ENCODE results near the gene USP15.
"Not testable (repeated sequence)": the region's sequence is repeated elsewhere in the genome, so short reads cannot be mapped to it uniquely, and the experiment has no call there.

The USP15 gene

DNA sequence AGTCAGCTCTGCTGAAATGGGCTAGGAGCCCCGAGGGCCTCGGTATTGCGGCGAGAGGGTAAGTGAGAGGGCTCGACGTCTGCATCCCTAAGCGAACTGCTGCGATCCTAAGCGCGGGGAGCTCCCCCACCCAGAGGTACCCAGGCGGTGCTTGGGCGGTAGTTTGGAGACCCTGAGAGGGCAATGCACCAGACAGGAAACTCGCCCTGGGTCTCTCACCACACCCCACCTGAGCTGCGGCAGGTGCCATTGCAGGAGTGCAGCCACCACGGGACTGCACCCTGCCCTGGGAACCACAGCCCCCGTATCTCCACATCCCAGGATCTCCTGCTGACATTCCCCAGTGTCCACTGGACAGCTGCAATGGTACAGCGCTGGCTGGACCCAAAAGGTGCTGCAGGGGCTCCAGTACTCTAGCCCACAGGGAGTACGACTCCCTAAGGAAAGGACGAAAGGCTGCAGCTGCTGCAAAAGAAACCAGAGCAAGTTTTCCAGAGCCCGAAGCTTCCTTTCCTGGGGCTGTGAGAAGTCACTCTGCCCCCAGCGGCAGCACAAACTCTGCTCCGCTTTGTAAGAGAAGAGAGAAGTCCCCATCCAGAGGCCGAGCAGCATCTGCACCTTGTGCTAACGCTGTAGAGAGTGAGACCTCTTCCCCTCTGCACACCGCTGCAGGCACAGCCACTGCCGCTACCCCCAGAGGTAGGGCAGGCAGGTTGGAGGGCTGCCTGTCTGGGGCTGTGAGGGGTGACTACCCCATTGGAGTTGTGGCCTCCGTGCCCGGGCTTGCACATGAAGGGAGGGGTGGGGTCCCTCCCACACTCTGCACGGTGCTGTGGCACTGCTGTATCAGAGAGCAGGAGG, 175.3 kb downstream of the USP15 start:
- Histone ChIP-seq H3K4me2 (ENCODE audit: low read length) (peak overlapping the region; percentile 83), H3K36me3 (ENCODE audit: insufficient read depth, low read length) (no peaks in the 10 kb centered on the region), H3K9ac (ENCODE audit: low read depth, low read length) (no peak overlapping the region), H3K4me3 (ENCODE audit: low read length) (peak overlapping the region; percentile 65), H3K9me3 (replicated peaks; ENCODE audit: low read length) (no peaks in the 10 kb centered on the region), H3K4me1 (ENCODE audit: control insufficient read depth, insufficient read depth, low read length) (peaks cover 6% of the 10 kb centered on the region), H3K27me3 (ENCODE audit: control insufficient read depth, insufficient read depth, low read length) (peaks cover 38% of the 10 kb centered on the region)

- H3K36me3 ChIP-seq (ENCODE audit: insufficient read depth, low read length), result no peaks in the 10 kb centered on the region
- H3K4me1 ChIP-seq (ENCODE audit: control insufficient read depth, insufficient read depth, low read length), result peaks cover 6% of the 10 kb centered on the region
- H3K9ac ChIP-seq (ENCODE audit: low read depth, low read length), result no peak overlapping the region
- H3K4me2 ChIP-seq (ENCODE audit: low read length), result peak overlapping the region; percentile 83
- peak overlapping the region; percentile 65 for H3K4me3 ChIP-seq (ENCODE audit: low read length)
- peaks cover 34% of the 10 kb centered on the region for H3K27me3 ChIP-seq (ENCODE audit: control insufficient read depth, insufficient read depth, low read length)
- no peaks in the 10 kb centered on the region for H3K9me3 ChIP-seq (replicated peaks; ENCODE audit: low read length)
Observed at GRCh38 chr12:62436164-62436503, 175.9 kb downstream of the USP15 start.

GRCh38 chr12:62438098-62438692, 178.0 kb downstream of the USP15 start:
- no peak overlapping the region for H3K4me3 ChIP-seq (ENCODE audit: low read length)
- no peaks in the 10 kb centered on the region for H3K36me3 ChIP-seq (ENCODE audit: insufficient read depth, low read length)
- peaks cover 23% of the 10 kb centered on the region for H3K27me3 ChIP-seq (ENCODE audit: control insufficient read depth, insufficient read depth, low read length)
- peaks cover 6% of the 10 kb centered on the region for H3K4me1 ChIP-seq (ENCODE audit: control insufficient read depth, insufficient read depth, low read length)
- no peak overlapping the region for H3K4me2 ChIP-seq (ENCODE audit: low read length)
- no peak overlapping the region for H3K9ac ChIP-seq (ENCODE audit: low read depth, low read length)
- H3K9me3 ChIP-seq (replicated peaks; ENCODE audit: low read length), result no peaks in the 10 kb centered on the region

GRCh38 chr12:62446754-62447452, 186.7 kb downstream of the USP15 start:
- H3K9me3 ChIP-seq (replicated peaks; ENCODE audit: low read length), result no peaks in the 10 kb centered on the region
- peaks cover 8% of the 10 kb centered on the region for H3K27me3 ChIP-seq (ENCODE audit: control insufficient read depth, insufficient read depth, low read length)
- no peaks in the 10 kb centered on the region for H3K36me3 ChIP-seq (ENCODE audit: insufficient read depth, low read length)
- H3K4me3 ChIP-seq (ENCODE audit: low read length), result no peak overlapping the region
- no peak overlapping the region for H3K9ac ChIP-seq (ENCODE audit: low read depth, low read length)
- H3K4me2 ChIP-seq (ENCODE audit: low read length), result no peak overlapping the region
- H3K4me1 ChIP-seq (ENCODE audit: control insufficient read depth, insufficient read depth, low read length), result no peaks in the 10 kb centered on the region

DNA sequence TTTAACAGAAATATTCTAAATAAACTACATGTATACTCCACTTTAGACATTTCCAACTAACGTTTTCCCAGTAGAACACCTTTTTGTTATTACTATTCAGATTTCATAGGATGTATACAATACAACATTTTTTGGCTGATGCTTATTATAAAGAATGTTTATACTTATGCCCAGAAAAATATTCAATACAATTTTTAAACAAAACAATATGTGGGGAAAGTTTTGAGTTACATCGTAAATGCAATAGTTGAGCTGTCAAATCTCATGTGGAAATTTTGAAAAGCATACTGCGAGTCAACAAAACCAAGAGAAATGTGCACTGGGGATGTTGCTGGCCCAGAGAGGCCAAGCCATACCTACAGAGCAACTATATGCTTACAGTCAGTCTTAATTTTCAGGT, 188.2 kb downstream of the USP15 start:
- Histone ChIP-seq H3K9me3 (replicated peaks; ENCODE audit: low read length) (no peaks in the 10 kb centered on the region), H3K4me3 (ENCODE audit: low read length) (no peak overlapping the region), H3K9ac (ENCODE audit: low read depth, low read length) (no peak overlapping the region), H3K27me3 (ENCODE audit: control insufficient read depth, insufficient read depth, low read length) (peaks cover 20% of the 10 kb centered on the region), H3K4me2 (ENCODE audit: low read length) (no peak overlapping the region), H3K36me3 (ENCODE audit: insufficient read depth, low read length) (no peaks in the 10 kb centered on the region), H3K4me1 (ENCODE audit: control insufficient read depth, insufficient read depth, low read length) (no peaks in the 10 kb centered on the region)

DNA sequence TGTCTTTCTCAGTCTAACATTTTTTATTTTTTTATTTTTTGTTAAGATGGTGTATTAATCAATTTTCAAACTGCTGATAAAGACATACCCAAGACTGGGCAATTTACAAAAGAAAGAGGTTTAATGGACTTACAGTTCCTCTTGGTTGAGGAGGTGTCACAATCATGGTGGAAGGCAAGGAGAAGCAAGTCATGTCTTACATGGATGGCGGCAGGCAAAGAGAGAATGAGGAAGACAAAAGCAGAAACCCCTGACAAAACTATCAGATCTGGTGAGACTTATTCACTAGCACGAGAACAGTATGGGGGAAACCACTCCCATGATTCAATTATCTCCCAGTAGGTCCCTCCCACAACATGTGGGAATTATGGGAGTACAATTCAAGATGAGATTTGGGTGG, 195.2 kb downstream of the USP15 start:
- peaks cover 20% of the 10 kb centered on the region for H3K27me3 ChIP-seq (ENCODE audit: control insufficient read depth, insufficient read depth, low read length)
- not testable (repeated sequence) for H3K4me3 ChIP-seq (ENCODE audit: low read length); H3K4me2 ChIP-seq (ENCODE audit: low read length); H3K4me1 ChIP-seq (ENCODE audit: control insufficient read depth, insufficient read depth, low read length); H3K9me3 ChIP-seq (replicated peaks; ENCODE audit: low read length); H3K36me3 ChIP-seq (ENCODE audit: insufficient read depth, low read length); H3K9ac ChIP-seq (ENCODE audit: low read depth, low read length)

- H3K4me2 ChIP-seq (ENCODE audit: low read length), result no peak overlapping the region
- no peak overlapping the region for H3K9ac ChIP-seq (ENCODE audit: low read depth, low read length)
- H3K9me3 ChIP-seq (replicated peaks; ENCODE audit: low read length), result no peaks in the 10 kb centered on the region
- H3K27me3 ChIP-seq (ENCODE audit: control insufficient read depth, insufficient read depth, low read length), result no peaks in the 10 kb centered on the region
- no peak overlapping the region for H3K4me3 ChIP-seq (ENCODE audit: low read length)
- H3K36me3 ChIP-seq (ENCODE audit: insufficient read depth, low read length), result no peaks in the 10 kb centered on the region
- H3K4me1 ChIP-seq (ENCODE audit: control insufficient read depth, insufficient read depth, low read length), result no peaks in the 10 kb centered on the region
Observed at GRCh38 chr12:62458626-62459025, 198.4 kb downstream of the USP15 start.

DNA sequence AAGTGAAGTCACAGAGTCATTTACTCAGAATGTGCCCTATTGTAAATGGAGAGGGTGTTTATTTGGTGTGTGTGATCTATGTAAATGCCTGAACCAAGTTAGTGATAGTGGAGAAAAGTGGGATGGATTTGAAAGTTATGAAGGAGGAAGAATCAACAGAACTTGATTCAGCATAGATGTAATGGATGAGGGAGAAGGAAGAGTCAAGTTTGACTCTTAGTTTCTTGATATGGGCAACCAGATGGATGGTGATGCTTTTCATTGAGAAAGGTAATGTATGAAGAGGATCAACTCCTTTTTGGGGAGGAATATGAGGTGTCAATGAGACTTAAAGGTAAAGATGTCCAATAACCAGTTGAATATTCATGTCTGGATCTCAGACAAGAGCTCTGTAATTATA, 199.8 kb downstream of the USP15 start:
- Histone ChIP-seq H3K27me3 (ENCODE audit: control insufficient read depth, insufficient read depth, low read length) (no peaks in the 10 kb centered on the region), H3K4me1 (ENCODE audit: control insufficient read depth, insufficient read depth, low read length) (no peaks in the 10 kb centered on the region), H3K4me3 (ENCODE audit: low read length) (no peak overlapping the region), H3K9ac (ENCODE audit: low read depth, low read length) (no peak overlapping the region), H3K4me2 (ENCODE audit: low read length) (no peak overlapping the region), H3K36me3 (ENCODE audit: insufficient read depth, low read length) (no peaks in the 10 kb centered on the region), H3K9me3 (replicated peaks; ENCODE audit: low read length) (no peaks in the 10 kb centered on the region)

DNA sequence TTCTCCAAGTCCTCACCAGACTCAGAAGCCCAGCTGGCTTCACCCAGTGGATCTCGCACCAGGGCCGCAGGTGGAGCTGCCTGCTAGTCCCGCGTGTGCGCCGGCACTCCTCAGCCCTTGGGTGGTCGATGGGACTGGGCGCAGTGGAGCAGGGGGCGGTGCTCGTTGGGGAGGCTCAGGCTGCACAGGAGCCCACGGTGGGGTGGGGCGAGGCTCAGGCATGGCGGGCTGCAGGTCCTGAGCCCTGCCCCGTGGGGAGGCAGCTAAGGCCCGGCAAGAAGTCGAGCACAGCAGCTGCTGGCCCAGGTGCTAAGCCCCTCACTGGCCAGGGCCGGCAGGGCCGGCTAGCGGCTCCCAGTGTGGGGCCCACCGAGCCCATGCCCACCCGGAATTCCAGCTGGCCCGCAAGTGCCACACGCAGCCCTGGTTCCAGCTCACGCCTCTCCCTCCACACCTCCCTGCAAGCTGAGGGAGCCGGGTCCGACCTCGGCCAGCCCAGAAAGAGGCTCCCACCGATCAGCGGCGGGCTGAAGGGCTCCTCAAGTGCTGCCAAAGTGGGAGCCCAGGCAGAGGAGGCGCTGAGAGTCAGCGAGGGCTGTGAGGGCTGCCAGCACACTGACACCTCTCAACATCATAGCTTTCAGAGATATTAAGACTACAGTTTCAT, 201.1 kb downstream of the USP15 start:
- not testable (repeated sequence) for H3K4me2 ChIP-seq (ENCODE audit: low read length); H3K4me1 ChIP-seq (ENCODE audit: control insufficient read depth, insufficient read depth, low read length); H3K9me3 ChIP-seq (replicated peaks; ENCODE audit: low read length); H3K4me3 ChIP-seq (ENCODE audit: low read length); H3K27me3 ChIP-seq (ENCODE audit: control insufficient read depth, insufficient read depth, low read length); H3K9ac ChIP-seq (ENCODE audit: low read depth, low read length); H3K36me3 ChIP-seq (ENCODE audit: insufficient read depth, low read length)

DNA sequence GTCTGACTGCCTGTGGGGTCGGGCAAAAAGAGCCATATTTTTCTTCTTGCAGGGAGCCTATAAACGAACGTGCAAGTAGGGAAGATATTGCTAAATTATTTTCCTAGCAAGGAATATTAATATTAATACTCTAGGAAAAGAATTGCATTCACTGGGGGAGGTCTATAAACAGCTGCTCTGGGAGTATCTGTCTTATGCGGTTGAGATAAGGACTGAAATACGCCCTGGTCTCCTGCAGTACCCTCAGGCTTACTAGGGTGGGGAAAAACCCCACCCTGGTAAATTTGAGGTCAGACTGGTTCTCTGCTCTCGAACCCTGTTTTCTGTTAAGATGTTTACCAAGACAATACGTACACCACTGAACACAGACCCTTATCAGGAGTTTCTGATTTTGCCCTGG, 203.0 kb downstream of the USP15 start:
- not testable (repeated sequence) for H3K4me3 ChIP-seq (ENCODE audit: low read length); H3K9ac ChIP-seq (ENCODE audit: low read depth, low read length); H3K4me2 ChIP-seq (ENCODE audit: low read length); H3K27me3 ChIP-seq (ENCODE audit: control insufficient read depth, insufficient read depth, low read length); H3K36me3 ChIP-seq (ENCODE audit: insufficient read depth, low read length); H3K9me3 ChIP-seq (replicated peaks; ENCODE audit: low read length); H3K4me1 ChIP-seq (ENCODE audit: control insufficient read depth, insufficient read depth, low read length)
